GM23338 (cell line): ENCODE data around the gene SIVA1. TPM values are rescaled to one million over a fixed set of nuclear protein-coding genes. Genes with fewer than 3 reads are reported as not detected.

ENCODE experiments used
- ATAC-seq: fragments of 200-7000 bp; cut with Tn5 transposase; 3 replicates; pipeline ENCODE4 v1.9.1; 2020
- DNase-seq: peaks from one replicate; pipeline ENCODE4 v3.0.0-alpha.2; 2015; ENCODE audit warnings: low spot score
- H2AFZ ChIP-seq: fragments of 200-600 bp; sonication (generic); 2 replicates; pipeline ENCODE4 v1.8.0; 2016; ENCODE audit warnings: antibody characterized with exemption, mild to moderate bottlenecking, moderate library complexity
- H3F3A ChIP-seq: fragments of 200-600 bp; sonication (generic); replicated peaks from 2 replicates; pipeline ENCODE4 v1.8.0; 2017; ENCODE audit warnings: antibody characterized with exemption, mixed run types, low read depth
- H3K27ac ChIP-seq: fragments of 200-600 bp; sonication (generic); 2 replicates; pipeline ENCODE4 v1.6.1; 2016; ENCODE audit warnings: low read depth
- H3K27me3 ChIP-seq: fragments of 200-600 bp; sonication (generic); 2 replicates; pipeline ENCODE4 v1.8.0; 2016; ENCODE audit warnings: mild to moderate bottlenecking, mixed run types, moderate library complexity; ENCODE audit not compliant: insufficient read depth
- H3K36me3 ChIP-seq: fragments of 200-600 bp; sonication (generic); 2 replicates; pipeline ENCODE4 v1.8.0; 2016; ENCODE audit warnings: mild to moderate bottlenecking; ENCODE audit not compliant: insufficient read depth
- H3K4me1 ChIP-seq: fragments of 200-600 bp; sonication (generic); 2 replicates; pipeline ENCODE4 v1.8.0; 2016; ENCODE audit warnings: mild to moderate bottlenecking, moderate library complexity; ENCODE audit not compliant: insufficient read depth
- H3K4me2 ChIP-seq: fragments of 200-600 bp; sonication (generic); 2 replicates; pipeline ENCODE4 v1.7.1; 2017; ENCODE audit warnings: mixed run types
- H3K4me3 ChIP-seq: fragments of 200-600 bp; sonication (generic); 2 replicates; pipeline ENCODE4 v1.6.1; 2016; ENCODE audit warnings: mixed run types
- H3K79me2 ChIP-seq: fragments of 200-600 bp; sonication (generic); replicated peaks from 2 replicates; pipeline ENCODE4 v1.8.0; 2017; ENCODE audit warnings: mild to moderate bottlenecking; ENCODE audit not compliant: insufficient read depth
- H3K9me2 ChIP-seq: fragments of 200-600 bp; sonication (generic); 2 replicates; pipeline ENCODE4 v1.8.0; 2017; ENCODE audit not compliant: insufficient read depth
- H4K20me1 ChIP-seq: fragments of 200-600 bp; sonication (generic); replicated peaks from 2 replicates; pipeline ENCODE4 v1.8.0; 2017; ENCODE audit warnings: mild to moderate bottlenecking; ENCODE audit not compliant: insufficient read depth
- H3K27ac Mint-ChIP-seq: 2 replicates; pipeline ENCODE4 v1.8.0; 2020; ENCODE audit warnings: inconsistent platforms, mild to moderate bottlenecking, moderate library complexity, mixed read lengths
- H3K27me3 Mint-ChIP-seq: 3 replicates; pipeline ENCODE4 v1.8.0; 2022; ENCODE audit warnings: low read depth, mild to moderate bottlenecking, moderate library complexity, mixed read lengths, inconsistent platforms; ENCODE audit not compliant: insufficient read depth, poor library complexity
- H3K36me3 Mint-ChIP-seq: 3 replicates; pipeline ENCODE4 v1.8.0; 2021; ENCODE audit warnings: low read depth, mild to moderate bottlenecking, inconsistent platforms, moderate library complexity, mixed read lengths
- H3K4me1 Mint-ChIP-seq: 3 replicates; pipeline ENCODE4 v1.8.0; 2020; ENCODE audit warnings: mild to moderate bottlenecking, inconsistent platforms, mixed read lengths
- H3K4me3 Mint-ChIP-seq: 3 replicates; pipeline ENCODE4 v1.8.0; 2021; ENCODE audit warnings: moderate library complexity, mild to moderate bottlenecking, inconsistent platforms, mixed read lengths
- H3K9me3 Mint-ChIP-seq: 3 replicates; pipeline ENCODE4 v1.8.0; 2020; ENCODE audit warnings: moderate library complexity, mild to moderate bottlenecking, inconsistent platforms, mixed read lengths
- CREB1 ChIP-seq: fragments of 250-450 bp; sonication (Bioruptor Pico); IDR thresholded peaks from 2 replicates; pipeline ENCODE4 v1.5.0; 2020; ENCODE audit warnings: low read depth, mild to moderate bottlenecking, moderate library complexity
- CTCF ChIP-seq, 2 experiments: fragments of 200-600 bp in 1 of 2; sonication (generic) in 1 of 2; conservative IDR thresholded peaks; 2 replicates each; pipeline versions ENCODE4 v1.5.1 to v1.6.1; 2016 to 2017; ENCODE audit warnings: antibody characterized with exemption in 2 of 2, low read depth in 2 of 2, mild to moderate bottlenecking in 2 of 2, moderate library complexity in 1 of 2
- EZH2 ChIP-seq: fragments of 200-600 bp; sonication (generic); IDR thresholded peaks from one replicate; pipeline ENCODE4 v1.8.0; 2017; ENCODE audit warnings: antibody characterized with exemption, mild to moderate bottlenecking, low read depth; ENCODE audit not compliant: unreplicated experiment
- EZH2phosphoT487 ChIP-seq: fragments of 200-600 bp; sonication (generic); IDR thresholded peaks from one replicate; pipeline ENCODE4 v1.8.1; 2018; ENCODE audit warnings: antibody characterized with exemption; ENCODE audit not compliant: unreplicated experiment
- JUNB ChIP-seq: IDR thresholded peaks from one replicate; pipeline ENCODE4 v1.6.1; 2016; ENCODE audit warnings: antibody characterized with exemption; ENCODE audit not compliant: unreplicated experiment
- NANOG ChIP-seq: IDR thresholded peaks from 2 replicates; pipeline ENCODE4 v1.6.1; 2016; ENCODE audit warnings: antibody characterized with exemption, borderline replicate concordance
- POLR2AphosphoS5 ChIP-seq: IDR thresholded peaks from 2 replicates; pipeline ENCODE4 v1.6.1; 2016; ENCODE audit warnings: antibody characterized with exemption, low read depth
- STAT1 ChIP-seq: IDR thresholded peaks from one replicate; pipeline ENCODE4 v1.6.1; 2016; ENCODE audit warnings: antibody characterized with exemption; ENCODE audit not compliant: unreplicated experiment
- ZNF114 ChIP-seq: fragments of 250-450 bp; sonication (Bioruptor Pico); IDR thresholded peaks from 2 replicates; pipeline ENCODE4 v1.5.0; 2020; ENCODE audit warnings: mild to moderate bottlenecking, moderate library complexity
- ZNF331 ChIP-seq: fragments of 250-450 bp; sonication (Bioruptor Pico); IDR thresholded peaks from 2 replicates; pipeline ENCODE4 v1.5.0; 2020; ENCODE audit warnings: low read depth, mild to moderate bottlenecking, moderate library complexity
- polyA plus RNA-seq: library from polyadenylated mRNA; unstranded; fragments of >200 nt; fragmentation: Nextera tagmentation; extraction: Ambion mirVana; gene quantifications from 2 replicates; pipeline ENCODE4 v1.2.1, GENCODE V29; 2016
- total RNA-seq: library from RNA; depleted of rRNA; stranded (reverse); fragments of >200 nt; shearing (Covaris generic); gene quantifications from 2 replicates; pipeline ENCODE4 v1.2.3, GENCODE V29; 2014
- TF ChIP-seq, protein P1 (sequence below): fragments of 250-450 bp; sonication (Bioruptor Pico); IDR thresholded peaks from 2 replicates; pipeline ENCODE4 v1.5.0; 2020; ENCODE audit warnings: mild to moderate bottlenecking, moderate library complexity
- TF ChIP-seq, protein P2 (sequence below): IDR thresholded peaks from 2 replicates; pipeline ENCODE4 v1.6.1; 2016; ENCODE audit warnings: antibody characterized with exemption
- TF ChIP-seq, protein P3 (sequence below): IDR thresholded peaks from one replicate; pipeline ENCODE4 v1.6.1; 2018; ENCODE audit warnings: antibody characterized with exemption; ENCODE audit not compliant: unreplicated experiment

The SIVA1 gene
- total and polyA plus RNA-seq, 2 experiments from 2014 or later, result 215 to 392 TPM

- TF ChIP-seq, protein P1, sequence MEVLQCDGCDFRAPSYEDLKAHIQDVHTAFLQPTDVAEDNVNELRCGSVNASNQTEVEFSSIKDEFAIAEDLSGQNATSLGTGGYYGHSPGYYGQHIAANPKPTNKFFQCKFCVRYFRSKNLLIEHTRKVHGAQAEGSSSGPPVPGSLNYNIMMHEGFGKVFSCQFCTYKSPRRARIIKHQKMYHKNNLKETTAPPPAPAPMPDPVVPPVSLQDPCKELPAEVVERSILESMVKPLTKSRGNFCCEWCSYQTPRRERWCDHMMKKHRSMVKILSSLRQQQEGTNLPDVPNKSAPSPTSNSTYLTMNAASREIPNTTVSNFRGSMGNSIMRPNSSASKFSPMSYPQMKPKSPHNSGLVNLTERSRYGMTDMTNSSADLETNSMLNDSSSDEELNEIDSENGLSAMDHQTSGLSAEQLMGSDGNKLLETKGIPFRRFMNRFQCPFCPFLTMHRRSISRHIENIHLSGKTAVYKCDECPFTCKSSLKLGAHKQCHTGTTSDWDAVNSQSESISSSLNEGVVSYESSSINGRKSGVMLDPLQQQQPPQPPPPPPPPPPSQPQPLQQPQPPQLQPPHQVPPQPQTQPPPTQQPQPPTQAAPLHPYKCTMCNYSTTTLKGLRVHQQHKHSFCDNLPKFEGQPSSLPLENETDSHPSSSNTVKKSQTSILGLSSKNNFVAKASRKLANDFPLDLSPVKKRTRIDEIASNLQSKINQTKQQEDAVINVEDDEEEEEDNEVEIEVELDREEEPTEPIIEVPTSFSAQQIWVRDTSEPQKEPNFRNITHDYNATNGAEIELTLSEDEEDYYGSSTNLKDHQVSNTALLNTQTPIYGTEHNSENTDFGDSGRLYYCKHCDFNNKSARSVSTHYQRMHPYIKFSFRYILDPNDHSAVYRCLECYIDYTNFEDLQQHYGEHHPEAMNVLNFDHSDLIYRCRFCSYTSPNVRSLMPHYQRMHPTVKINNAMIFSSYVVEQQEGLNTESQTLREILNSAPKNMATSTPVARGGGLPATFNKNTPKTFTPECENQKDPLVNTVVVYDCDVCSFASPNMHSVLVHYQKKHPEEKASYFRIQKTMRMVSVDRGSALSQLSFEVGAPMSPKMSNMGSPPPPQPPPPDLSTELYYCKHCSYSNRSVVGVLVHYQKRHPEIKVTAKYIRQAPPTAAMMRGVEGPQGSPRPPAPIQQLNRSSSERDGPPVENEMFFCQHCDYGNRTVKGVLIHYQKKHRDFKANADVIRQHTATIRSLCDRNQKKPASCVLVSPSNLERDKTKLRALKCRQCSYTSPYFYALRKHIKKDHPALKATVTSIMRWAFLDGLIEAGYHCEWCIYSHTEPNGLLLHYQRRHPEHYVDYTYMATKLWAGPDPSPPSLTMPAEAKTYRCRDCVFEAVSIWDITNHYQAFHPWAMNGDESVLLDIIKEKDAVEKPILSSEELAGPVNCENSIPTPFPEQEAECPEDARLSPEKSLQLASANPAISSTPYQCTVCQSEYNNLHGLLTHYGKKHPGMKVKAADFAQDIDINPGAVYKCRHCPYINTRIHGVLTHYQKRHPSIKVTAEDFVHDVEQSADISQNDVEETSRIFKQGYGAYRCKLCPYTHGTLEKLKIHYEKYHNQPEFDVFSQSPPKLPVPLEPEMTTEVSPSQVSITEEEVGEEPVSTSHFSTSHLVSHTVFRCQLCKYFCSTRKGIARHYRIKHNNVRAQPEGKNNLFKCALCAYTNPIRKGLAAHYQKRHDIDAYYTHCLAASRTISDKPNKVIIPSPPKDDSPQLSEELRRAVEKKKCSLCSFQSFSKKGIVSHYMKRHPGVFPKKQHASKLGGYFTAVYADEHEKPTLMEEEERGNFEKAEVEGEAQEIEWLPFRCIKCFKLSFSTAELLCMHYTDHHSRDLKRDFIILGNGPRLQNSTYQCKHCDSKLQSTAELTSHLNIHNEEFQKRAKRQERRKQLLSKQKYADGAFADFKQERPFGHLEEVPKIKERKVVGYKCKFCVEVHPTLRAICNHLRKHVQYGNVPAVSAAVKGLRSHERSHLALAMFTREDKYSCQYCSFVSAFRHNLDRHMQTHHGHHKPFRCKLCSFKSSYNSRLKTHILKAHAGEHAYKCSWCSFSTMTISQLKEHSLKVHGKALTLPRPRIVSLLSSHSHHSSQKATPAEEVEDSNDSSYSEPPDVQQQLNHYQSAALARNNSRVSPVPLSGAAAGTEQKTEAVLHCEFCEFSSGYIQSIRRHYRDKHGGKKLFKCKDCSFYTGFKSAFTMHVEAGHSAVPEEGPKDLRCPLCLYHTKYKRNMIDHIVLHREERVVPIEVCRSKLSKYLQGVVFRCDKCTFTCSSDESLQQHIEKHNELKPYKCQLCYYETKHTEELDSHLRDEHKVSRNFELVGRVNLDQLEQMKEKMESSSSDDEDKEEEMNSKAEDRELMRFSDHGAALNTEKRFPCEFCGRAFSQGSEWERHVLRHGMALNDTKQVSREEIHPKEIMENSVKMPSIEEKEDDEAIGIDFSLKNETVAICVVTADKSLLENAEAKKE (CRISPR knock-in tag), result no peak
- no peak for TF ChIP-seq EZH2
These were observed 22.1 kb downstream of the SIVA1 start (continued) for GRCh38 chr14:104775073-104775489.

DNA sequence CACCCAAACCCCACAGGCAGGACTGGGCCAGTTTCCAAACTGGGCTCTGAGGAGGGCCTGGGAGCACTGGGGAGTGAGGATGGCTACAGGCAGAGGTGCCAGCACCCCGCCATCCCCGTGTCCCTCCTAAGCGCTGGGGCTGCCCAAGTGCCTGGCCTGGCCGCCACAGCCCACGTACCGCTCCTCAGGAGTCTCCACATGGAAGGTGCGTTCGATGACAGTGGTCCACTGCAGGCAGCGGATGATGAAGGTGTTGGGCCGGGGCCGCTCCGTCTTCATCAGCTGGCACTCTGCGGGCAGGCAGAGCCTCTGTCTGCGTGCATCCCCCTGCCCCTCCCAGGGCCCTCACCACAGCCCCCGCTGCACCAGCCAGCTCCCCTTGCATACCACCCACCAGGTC is 23.5 kb downstream of the SIVA1 start:
- Histone ChIP-seq H3K4me3 (no peak overlapping the region), H2AFZ (no peak overlapping the region), H3K79me2 (no peaks in the 10 kb centered on the region), H3K4me2 (no peak overlapping the region), H3K27me3 (no peaks in the 10 kb centered on the region), H3K27ac (no peak overlapping the region), H3K36me3 (0 out of 2 replicates have a peak, but pooled peaks cover under 1% of the 10 kb centered on the region), H3F3A (no peaks in the 10 kb centered on the region), H4K20me1 (no peaks in the 10 kb centered on the region), H3K9me2 (no peaks in the 10 kb centered on the region), H3K4me1 (no peaks in the 10 kb centered on the region)
- no peaks in the 10 kb centered on the region for H3K4me1 Mint-ChIP-seq
- no peak for DNase-seq
- H3K36me3 Mint-ChIP-seq, result peaks cover 20% of the 10 kb centered on the region
- H3K27me3 Mint-ChIP-seq, result peaks cover 4% of the 10 kb centered on the region
- no peak overlapping the region for H3K27ac Mint-ChIP-seq
- H3K4me3 Mint-ChIP-seq, result no peak overlapping the region
- ATAC-seq, result no peak
- no peaks in the 10 kb centered on the region for H3K9me3 Mint-ChIP-seq
- TF ChIP-seq NANOG (no peak), ZNF331 (CRISPR knock-in tag) (no peak), JUNB (no peak), POLR2AphosphoS5 (no peak), EZH2phosphoT487 (no peak), STAT1 (no peak), CTCF (conservative IDR thresholded peaks at IDR 0.05; ENCODE audit: low read depth in 2 of 2) (no peak), CREB1 (CRISPR knock-in tag) (no peak), EZH2 (no peak), ZNF114 (no peak)
- TF ChIP-seq, protein P2, sequence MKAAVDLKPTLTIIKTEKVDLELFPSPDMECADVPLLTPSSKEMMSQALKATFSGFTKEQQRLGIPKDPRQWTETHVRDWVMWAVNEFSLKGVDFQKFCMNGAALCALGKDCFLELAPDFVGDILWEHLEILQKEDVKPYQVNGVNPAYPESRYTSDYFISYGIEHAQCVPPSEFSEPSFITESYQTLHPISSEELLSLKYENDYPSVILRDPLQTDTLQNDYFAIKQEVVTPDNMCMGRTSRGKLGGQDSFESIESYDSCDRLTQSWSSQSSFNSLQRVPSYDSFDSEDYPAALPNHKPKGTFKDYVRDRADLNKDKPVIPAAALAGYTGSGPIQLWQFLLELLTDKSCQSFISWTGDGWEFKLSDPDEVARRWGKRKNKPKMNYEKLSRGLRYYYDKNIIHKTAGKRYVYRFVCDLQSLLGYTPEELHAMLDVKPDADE, result no peak
- TF ChIP-seq, protein P3, sequence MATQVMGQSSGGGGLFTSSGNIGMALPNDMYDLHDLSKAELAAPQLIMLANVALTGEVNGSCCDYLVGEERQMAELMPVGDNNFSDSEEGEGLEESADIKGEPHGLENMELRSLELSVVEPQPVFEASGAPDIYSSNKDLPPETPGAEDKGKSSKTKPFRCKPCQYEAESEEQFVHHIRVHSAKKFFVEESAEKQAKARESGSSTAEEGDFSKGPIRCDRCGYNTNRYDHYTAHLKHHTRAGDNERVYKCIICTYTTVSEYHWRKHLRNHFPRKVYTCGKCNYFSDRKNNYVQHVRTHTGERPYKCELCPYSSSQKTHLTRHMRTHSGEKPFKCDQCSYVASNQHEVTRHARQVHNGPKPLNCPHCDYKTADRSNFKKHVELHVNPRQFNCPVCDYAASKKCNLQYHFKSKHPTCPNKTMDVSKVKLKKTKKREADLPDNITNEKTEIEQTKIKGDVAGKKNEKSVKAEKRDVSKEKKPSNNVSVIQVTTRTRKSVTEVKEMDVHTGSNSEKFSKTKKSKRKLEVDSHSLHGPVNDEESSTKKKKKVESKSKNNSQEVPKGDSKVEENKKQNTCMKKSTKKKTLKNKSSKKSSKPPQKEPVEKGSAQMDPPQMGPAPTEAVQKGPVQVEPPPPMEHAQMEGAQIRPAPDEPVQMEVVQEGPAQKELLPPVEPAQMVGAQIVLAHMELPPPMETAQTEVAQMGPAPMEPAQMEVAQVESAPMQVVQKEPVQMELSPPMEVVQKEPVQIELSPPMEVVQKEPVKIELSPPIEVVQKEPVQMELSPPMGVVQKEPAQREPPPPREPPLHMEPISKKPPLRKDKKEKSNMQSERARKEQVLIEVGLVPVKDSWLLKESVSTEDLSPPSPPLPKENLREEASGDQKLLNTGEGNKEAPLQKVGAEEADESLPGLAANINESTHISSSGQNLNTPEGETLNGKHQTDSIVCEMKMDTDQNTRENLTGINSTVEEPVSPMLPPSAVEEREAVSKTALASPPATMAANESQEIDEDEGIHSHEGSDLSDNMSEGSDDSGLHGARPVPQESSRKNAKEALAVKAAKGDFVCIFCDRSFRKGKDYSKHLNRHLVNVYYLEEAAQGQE, result no peak
